ENCODE data around the gene AUTS2. TPM values are rescaled to one million over a fixed set of nuclear protein-coding genes. Genes with fewer than 3 reads are reported as not detected.

AUTS2 gene
- total RNA-seq, 1 experiment from 2014 or later: not detected

DNA sequence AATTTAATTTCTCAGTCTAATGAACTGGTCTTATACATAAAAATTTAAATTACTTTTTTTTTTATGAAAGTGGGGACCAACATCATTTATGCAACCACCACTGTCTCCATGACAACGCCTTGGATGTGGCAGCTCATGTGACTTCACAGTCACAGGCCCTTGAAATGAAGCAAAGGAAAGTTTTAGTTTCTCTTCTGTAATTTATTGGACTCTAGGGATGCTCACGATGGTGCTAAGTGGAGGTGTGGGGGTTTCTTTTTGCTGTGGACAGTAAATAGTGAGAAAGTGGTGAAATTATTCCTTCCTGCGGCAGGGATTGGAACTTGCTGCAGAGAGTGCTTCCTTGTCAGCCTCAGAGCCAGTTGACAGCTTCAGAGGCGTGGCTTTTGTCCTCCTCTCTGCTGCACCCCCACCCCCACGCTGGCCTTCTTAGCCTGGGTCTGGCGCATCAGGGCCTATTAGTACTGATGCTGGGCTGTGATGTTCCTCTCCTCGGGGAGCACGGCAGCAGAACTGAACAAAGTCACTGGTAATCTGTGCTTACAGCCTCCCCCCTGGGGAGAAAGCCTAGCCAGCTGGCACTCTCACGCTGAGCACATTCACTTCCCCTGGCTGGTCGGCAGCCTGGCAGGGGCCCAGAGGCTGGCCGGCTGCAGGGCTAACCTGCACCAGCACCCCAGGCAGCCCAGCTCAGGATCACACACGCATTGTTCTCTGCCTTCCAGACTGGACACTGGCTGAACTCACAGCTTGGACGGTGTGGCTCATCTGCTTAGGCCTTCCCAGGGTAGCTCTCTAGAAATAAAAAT lies 1016.2 kb downstream of the AUTS2 start:
- Mint-ChIP-seq H3K36me3 (ENCODE audit: insufficient read depth, unreplicated experiment) (no peaks in the 10 kb centered on the region), H3K27ac (ENCODE audit: unreplicated experiment) (no peak overlapping the region), H3K9me3 (ENCODE audit: low read depth, unreplicated experiment) (no peaks in the 10 kb centered on the region), H3K4me1 (ENCODE audit: low read depth, unreplicated experiment) (no peaks in the 10 kb centered on the region), H3K4me3 (ENCODE audit: low read depth, unreplicated experiment) (no peak overlapping the region), H3K27me3 (ENCODE audit: unreplicated experiment) (no peaks in the 10 kb centered on the region)
- intact Hi-C loops (cut with micrococcal nuclease; ENCODE audit: unreplicated experiment): no loop called here
- no peak for DNase-seq
- CTCF ChIA-PET: no interaction called here
- no TSS peak for BruUV-seq (replicated peaks)
- TF ChIP-seq, protein P1, sequence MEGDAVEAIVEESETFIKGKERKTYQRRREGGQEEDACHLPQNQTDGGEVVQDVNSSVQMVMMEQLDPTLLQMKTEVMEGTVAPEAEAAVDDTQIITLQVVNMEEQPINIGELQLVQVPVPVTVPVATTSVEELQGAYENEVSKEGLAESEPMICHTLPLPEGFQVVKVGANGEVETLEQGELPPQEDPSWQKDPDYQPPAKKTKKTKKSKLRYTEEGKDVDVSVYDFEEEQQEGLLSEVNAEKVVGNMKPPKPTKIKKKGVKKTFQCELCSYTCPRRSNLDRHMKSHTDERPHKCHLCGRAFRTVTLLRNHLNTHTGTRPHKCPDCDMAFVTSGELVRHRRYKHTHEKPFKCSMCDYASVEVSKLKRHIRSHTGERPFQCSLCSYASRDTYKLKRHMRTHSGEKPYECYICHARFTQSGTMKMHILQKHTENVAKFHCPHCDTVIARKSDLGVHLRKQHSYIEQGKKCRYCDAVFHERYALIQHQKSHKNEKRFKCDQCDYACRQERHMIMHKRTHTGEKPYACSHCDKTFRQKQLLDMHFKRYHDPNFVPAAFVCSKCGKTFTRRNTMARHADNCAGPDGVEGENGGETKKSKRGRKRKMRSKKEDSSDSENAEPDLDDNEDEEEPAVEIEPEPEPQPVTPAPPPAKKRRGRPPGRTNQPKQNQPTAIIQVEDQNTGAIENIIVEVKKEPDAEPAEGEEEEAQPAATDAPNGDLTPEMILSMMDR (IDR thresholded peaks at IDR 0.05; ENCODE audit: unreplicated experiment): no peak

DNA sequence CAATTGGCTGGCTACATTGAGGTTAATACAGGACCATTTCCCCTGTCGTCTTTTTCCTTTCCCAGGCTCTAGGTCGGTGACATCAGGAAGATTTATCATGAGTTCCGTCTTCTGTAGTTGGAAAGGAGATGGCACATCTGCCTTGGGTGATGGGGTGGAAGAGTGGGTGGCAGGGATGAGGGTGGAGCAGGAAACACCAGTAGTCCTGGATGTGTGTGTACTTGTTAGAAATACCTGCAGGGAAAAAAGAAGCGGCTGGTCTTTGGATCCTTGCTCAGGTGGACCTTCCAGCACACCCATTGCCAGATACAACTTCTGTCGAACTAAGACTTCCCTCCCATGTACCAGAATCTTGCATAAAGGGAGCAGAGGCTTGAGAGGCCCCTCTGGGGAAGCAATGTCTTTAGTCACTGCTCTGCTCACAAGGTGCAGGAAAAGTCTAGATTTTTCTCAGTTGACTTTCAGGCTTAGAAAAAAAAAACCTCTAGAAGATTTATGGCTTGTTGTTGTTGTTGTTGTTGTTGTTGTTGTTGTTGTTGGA lies 1016.9 kb downstream of the AUTS2 start:
- Mint-ChIP-seq H3K36me3 (ENCODE audit: insufficient read depth, unreplicated experiment) (no peaks in the 10 kb centered on the region), H3K4me3 (ENCODE audit: low read depth, unreplicated experiment) (no peak overlapping the region), H3K9me3 (ENCODE audit: low read depth, unreplicated experiment) (peaks cover 5% of the 10 kb centered on the region), H3K27me3 (ENCODE audit: unreplicated experiment) (no peaks in the 10 kb centered on the region), H3K4me1 (ENCODE audit: low read depth, unreplicated experiment) (no peaks in the 10 kb centered on the region), H3K27ac (ENCODE audit: unreplicated experiment) (no peak overlapping the region)
- intact Hi-C loops (cut with micrococcal nuclease; ENCODE audit: unreplicated experiment): no loop called here
- no TSS peak for BruUV-seq (replicated peaks)
- DNase-seq: no peak
- TF ChIP-seq, protein P1 (IDR thresholded peaks at IDR 0.05; ENCODE audit: unreplicated experiment): no peak
- CTCF ChIA-PET: no interaction called here

DNA sequence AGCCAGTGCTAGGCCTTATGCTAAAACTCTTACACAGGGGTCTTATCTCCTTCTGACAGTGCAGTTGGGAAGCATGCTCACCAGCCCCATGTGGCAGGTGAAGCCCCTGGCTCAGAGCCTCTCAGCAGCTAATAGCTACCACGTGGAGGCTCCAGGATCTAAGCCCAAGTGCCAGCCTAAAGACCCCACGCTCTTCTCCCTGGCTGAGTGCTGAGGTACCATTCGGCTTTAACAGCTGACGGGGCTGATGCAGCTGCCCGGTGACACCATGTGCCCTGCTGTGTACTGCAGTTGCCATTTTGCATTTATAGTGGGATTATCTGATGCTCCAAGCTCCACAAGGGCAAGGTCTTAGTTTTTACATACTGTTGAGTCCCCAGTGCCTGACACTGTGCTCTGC lies 1017.9 kb downstream of the AUTS2 start:
- Mint-ChIP-seq H3K36me3 (ENCODE audit: insufficient read depth, unreplicated experiment) (no peaks in the 10 kb centered on the region), H3K27ac (ENCODE audit: unreplicated experiment) (no peak overlapping the region), H3K4me1 (ENCODE audit: low read depth, unreplicated experiment) (no peaks in the 10 kb centered on the region), H3K27me3 (ENCODE audit: unreplicated experiment) (no peaks in the 10 kb centered on the region), H3K4me3 (ENCODE audit: low read depth, unreplicated experiment) (no peak overlapping the region), H3K9me3 (ENCODE audit: low read depth, unreplicated experiment) (peaks cover 5% of the 10 kb centered on the region)
- TF ChIP-seq, protein P1 (IDR thresholded peaks at IDR 0.05; ENCODE audit: unreplicated experiment): no peak
- intact Hi-C loops (cut with micrococcal nuclease; ENCODE audit: unreplicated experiment): no loop called here
- CTCF ChIA-PET: no interaction called here
- BruUV-seq (replicated peaks): no TSS peak
- no peak for DNase-seq

- Mint-ChIP-seq H3K4me3 (ENCODE audit: low read depth, unreplicated experiment) (no peak overlapping the region), H3K9me3 (ENCODE audit: low read depth, unreplicated experiment) (peaks cover 5% of the 10 kb centered on the region), H3K27ac (ENCODE audit: unreplicated experiment) (no peak overlapping the region), H3K27me3 (ENCODE audit: unreplicated experiment) (no peaks in the 10 kb centered on the region), H3K36me3 (ENCODE audit: insufficient read depth, unreplicated experiment) (no peaks in the 10 kb centered on the region), H3K4me1 (ENCODE audit: low read depth, unreplicated experiment) (no peaks in the 10 kb centered on the region)
- no TSS peak for BruUV-seq (replicated peaks)
- CTCF ChIA-PET: no interaction called here
- intact Hi-C loops (cut with micrococcal nuclease; ENCODE audit: unreplicated experiment): no loop called here
- TF ChIP-seq, protein P1 (IDR thresholded peaks at IDR 0.05; ENCODE audit: unreplicated experiment): no peak
- no peak for DNase-seq
These were observed 1018.5 kb downstream of the AUTS2 start for GRCh38 chr7:70616821-70617220.
